Kidney epithelial cell (primary cell): ENCODE results near the gene RAI14. TPM values are rescaled to one million over a fixed set of nuclear protein-coding genes. Genes with fewer than 3 reads are reported as not detected.

Source experiments
- DNase-seq: peaks from one replicate; pipeline ENCODE4 v3.0.0-alpha.2; 2010; ENCODE audit warnings: low read depth
- H3K27me3 ChIP-seq: 2 replicates; pipeline ENCODE4 v1.6.0; 2011; ENCODE audit warnings: low read length; ENCODE audit not compliant: control insufficient read depth, insufficient read depth
- H3K36me3 ChIP-seq: 2 replicates; pipeline ENCODE4 v1.5.1; 2011; ENCODE audit warnings: low read length; ENCODE audit not compliant: control insufficient read depth, insufficient read depth
- H3K4me3 ChIP-seq: 2 replicates; pipeline ENCODE4 v1.5.1; 2011; ENCODE audit warnings: low read depth, mild to moderate bottlenecking, control low read depth, low read length
- CTCF ChIP-seq: IDR thresholded peaks from 2 replicates; pipeline ENCODE4 v1.5.1; 2011; ENCODE audit warnings: mild to moderate bottlenecking, moderate library complexity, low read length, control low read depth, inconsistent platforms; ENCODE audit not compliant: insufficient read depth, poor library complexity, severe bottlenecking
- total RNA-seq: library from RNA; depleted of rRNA; stranded (reverse); fragments of >200 nt; gene quantifications from 2 replicates; pipeline ENCODE4 v1.2.3, GENCODE V29; 2015

The RAI14 gene
- total RNA-seq, 1 donor from 2014 or later: 116 TPM

- no peak for TF ChIP-seq CTCF
- no peak for DNase-seq
- Histone ChIP-seq H3K27me3 (no peaks in the 10 kb centered on the region), H3K4me3 (no peak overlapping the region), H3K36me3 (no peaks in the 10 kb centered on the region)
These were observed 178.1 kb downstream of the RAI14 start for GRCh38 chr5:34833976-34834793.

DNA sequence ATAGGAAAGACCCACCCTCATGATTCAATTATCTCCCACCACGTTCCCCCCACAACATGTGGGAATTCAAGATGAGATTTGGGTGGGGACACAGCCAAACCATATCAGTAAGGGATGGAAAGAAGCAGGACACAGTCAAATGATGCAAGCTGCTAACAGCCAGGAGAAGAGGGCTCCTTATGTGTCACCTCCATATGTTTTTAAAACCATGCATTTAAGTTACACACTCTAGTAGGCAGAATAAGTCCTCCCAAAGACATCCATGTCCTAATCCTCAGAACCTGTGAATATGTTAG lies 178.6 kb downstream of the RAI14 start:
- no peak for TF ChIP-seq CTCF
- H3K36me3 ChIP-seq: no peaks in the 10 kb centered on the region
- H3K27me3 ChIP-seq: no peaks in the 10 kb centered on the region
- DNase-seq: no peak
- H3K4me3 ChIP-seq: no peak overlapping the region

DNA sequence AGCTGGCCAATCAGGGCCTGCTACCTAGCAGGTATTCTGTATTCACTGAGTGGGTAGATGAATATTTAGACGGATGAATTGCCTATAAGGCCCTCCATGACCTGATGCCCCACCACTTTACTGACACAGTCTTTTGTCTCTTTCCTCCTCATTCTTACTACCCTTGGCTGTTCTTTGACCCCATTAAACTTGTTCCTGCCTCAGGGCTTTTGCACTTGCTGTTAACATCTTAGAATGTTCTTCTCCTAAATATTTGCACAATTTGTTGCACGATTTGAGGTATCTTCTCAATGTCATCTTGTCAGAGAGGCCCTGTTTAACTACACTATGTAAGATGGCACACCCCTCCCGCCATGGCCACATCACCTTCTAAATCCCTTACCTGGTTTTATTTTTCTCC lies 179.5 kb downstream of the RAI14 start:
- Histone ChIP-seq H3K4me3 (no peak overlapping the region), H3K27me3 (no peaks in the 10 kb centered on the region), H3K36me3 (no peaks in the 10 kb centered on the region)
- TF ChIP-seq CTCF: no peak
- no peak for DNase-seq

DNA sequence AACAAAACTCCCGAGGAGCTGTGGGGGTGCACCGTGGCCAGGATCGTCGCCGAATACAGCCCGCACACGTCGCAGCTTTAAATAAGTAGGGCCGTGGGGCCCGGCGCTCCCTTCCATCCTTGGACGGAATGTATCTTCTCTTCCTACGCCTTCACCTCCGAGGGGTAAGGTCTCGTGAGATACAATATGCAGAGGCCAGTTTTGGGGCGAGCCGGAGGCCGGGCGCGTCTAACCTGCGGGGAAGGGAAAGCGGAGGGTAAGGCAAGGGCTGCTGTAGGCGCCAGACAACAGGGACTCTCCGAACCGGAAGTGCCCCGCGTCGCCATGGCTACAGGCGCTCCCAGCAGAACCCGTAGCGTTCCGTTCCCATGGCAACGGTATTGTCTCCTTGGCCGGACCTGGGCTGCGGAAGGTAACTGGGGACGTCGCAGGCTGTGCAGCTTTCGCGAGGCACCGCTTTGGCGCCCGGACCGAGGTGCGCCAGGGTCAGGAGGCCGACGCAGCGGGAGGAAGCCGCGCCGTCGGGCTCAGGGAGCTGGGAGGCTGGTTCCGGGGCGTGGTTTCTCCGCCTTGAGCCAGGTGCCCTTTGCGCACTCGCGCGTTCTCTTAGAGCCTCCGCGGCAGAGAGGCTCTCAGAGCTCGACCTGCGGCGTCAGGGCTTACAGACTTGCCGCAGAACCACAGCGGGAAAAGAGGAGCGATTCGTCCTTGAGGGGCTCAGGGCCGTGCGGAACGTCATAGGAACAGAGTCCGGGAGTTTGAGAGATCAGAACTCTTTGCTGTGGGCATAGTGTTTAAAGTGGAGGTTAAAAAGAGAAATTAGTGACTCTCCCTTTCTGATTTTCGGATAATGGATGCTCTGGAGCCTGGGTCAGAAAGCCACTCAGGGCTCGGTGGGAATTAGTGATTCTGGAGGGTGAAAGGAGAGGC lies 182.9 kb downstream of the RAI14 start, which contains the start of gene TTC23L:
Gene TTC23L (plus strand): TSS at position 380 of the 930 bp plus-strand sequence. CDS start 1,508 bp downstream, outside the sequence.
- H3K4me3 ChIP-seq: peak within 1 kb of the TSS; percentile 55
- no peaks in the 10 kb centered on the region for H3K36me3 ChIP-seq
- peak; percentile 66 for DNase-seq
- H3K27me3 ChIP-seq: no peaks in the 10 kb centered on the region
- TF ChIP-seq CTCF: no peak

DNA sequence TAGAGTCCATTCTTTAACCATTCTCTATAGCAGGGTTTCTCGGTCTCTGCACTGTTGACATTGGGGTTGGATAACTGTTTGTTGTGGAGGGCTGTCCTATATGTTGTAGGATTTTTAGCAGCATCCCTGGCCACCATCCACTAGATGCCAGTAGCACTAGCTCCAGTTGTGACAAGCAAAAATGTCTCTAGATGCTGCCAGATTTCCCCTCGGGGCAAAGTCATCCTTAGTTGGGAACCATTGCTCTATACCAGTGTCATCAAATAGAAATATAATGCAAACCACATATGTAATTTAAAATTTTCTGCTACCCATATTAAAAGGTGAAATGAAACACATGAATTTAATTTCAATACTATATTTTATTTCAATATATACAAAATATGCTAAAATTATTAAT lies 185.7 kb downstream of the RAI14 start:
- TF ChIP-seq CTCF: no peak
- H3K36me3 ChIP-seq: no peaks in the 10 kb centered on the region
- no peak overlapping the region for H3K4me3 ChIP-seq

More for the DNA sequence above, 185.7 kb downstream of the RAI14 start:
- no peaks in the 10 kb centered on the region for H3K27me3 ChIP-seq
- no peak for DNase-seq
